ENCODE results near the gene MACROD2. TPM values are rescaled to one million over a fixed set of nuclear protein-coding genes. Genes with fewer than 3 reads are reported as not detected.

The MACROD2 gene
- total RNA-seq, 1 experiment from 2014 or later, result 3.7 TPM

DNA sequence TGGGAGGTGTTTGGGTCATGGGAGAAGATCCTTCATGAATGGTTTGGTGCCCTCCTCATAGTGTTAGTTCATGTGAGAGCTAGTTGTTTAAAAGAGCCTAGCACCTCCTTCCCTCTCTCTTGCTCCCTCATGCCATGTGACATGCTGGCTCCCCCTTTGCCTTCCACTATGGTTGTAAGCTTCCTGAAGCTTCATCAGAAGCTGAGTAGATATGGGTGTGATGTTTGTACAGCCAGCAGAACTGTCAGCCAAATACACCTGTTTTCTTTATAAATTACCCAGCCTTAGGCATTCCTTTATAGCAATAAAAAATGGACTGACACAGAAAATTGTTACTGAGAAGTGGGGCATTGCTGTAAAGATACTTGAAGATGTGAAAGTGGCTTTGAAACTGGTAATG, 1073.2 kb downstream of the MACROD2 start:
- TF ChIP-seq, protein P1, sequence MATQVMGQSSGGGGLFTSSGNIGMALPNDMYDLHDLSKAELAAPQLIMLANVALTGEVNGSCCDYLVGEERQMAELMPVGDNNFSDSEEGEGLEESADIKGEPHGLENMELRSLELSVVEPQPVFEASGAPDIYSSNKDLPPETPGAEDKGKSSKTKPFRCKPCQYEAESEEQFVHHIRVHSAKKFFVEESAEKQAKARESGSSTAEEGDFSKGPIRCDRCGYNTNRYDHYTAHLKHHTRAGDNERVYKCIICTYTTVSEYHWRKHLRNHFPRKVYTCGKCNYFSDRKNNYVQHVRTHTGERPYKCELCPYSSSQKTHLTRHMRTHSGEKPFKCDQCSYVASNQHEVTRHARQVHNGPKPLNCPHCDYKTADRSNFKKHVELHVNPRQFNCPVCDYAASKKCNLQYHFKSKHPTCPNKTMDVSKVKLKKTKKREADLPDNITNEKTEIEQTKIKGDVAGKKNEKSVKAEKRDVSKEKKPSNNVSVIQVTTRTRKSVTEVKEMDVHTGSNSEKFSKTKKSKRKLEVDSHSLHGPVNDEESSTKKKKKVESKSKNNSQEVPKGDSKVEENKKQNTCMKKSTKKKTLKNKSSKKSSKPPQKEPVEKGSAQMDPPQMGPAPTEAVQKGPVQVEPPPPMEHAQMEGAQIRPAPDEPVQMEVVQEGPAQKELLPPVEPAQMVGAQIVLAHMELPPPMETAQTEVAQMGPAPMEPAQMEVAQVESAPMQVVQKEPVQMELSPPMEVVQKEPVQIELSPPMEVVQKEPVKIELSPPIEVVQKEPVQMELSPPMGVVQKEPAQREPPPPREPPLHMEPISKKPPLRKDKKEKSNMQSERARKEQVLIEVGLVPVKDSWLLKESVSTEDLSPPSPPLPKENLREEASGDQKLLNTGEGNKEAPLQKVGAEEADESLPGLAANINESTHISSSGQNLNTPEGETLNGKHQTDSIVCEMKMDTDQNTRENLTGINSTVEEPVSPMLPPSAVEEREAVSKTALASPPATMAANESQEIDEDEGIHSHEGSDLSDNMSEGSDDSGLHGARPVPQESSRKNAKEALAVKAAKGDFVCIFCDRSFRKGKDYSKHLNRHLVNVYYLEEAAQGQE (IDR thresholded peaks at IDR 0.05; ENCODE audit: low read depth), result no peak
- TF ChIP-seq JUND (IDR thresholded peaks at IDR 0.05), result no peak
- TF ChIP-seq ELF1 (IDR thresholded peaks at IDR 0.05; ENCODE audit: borderline replicate concordance, low read depth), result no peak
- no peak for TF ChIP-seq EZH2 (IDR thresholded peaks at IDR 0.05)
- TF ChIP-seq ZFX (IDR thresholded peaks at IDR 0.05), result no peak
- no peak for TF ChIP-seq POLR2AphosphoS5 (IDR thresholded peaks at IDR 0.05; ENCODE audit: low read depth, low read length)
- no peak for TF ChIP-seq POLR2A (IDR thresholded peaks at IDR 0.05; ENCODE audit: borderline replicate concordance, extremely low read depth, insufficient read depth, insufficient read length)
- TF ChIP-seq SIN3A (IDR thresholded peaks at IDR 0.05; ENCODE audit: low read depth), result no peak
- TF ChIP-seq ZNF274 (IDR thresholded peaks at IDR 0.05; ENCODE audit: low read depth, low read length), result no peak
- no peak overlapping the region for H3K4me3 ChIP-seq (replicated peaks in 1 of 2; ENCODE audit: low read depth in 1 of 2, low read length in 2 of 2)
- ChIA-PET CTCF (no interaction called here), RAD21 (ENCODE audit: low non-redundant PET in 1 of 2, low total read pairs in 2 of 2, uncharacterized antibody in 2 of 2, unreplicated experiment in 2 of 2) (no interaction called here), POLR2A (no interaction called here)
- H3K27ac ChIP-seq (ENCODE audit: low read depth, low read length), result no peak overlapping the region
- H2AFZ ChIP-seq (ENCODE audit: low read depth, low read length, poor library complexity, severe bottlenecking), result no peak overlapping the region
- H3K4me1 ChIP-seq (ENCODE audit: control insufficient read depth in 1 of 2, insufficient read depth in 2 of 2, low read length in 2 of 2), result no peaks in the 10 kb centered on the region
- no peaks in the 10 kb centered on the region for H3K27me3 ChIP-seq (ENCODE audit: insufficient read depth, low read length)
- no peak overlapping the region for H3K4me2 ChIP-seq (ENCODE audit: low read length)
- no peaks in the 10 kb centered on the region for H3K9me3 ChIP-seq (ENCODE audit: control insufficient read depth in 1 of 2, insufficient read depth in 1 of 2, low read depth in 1 of 2, low read length in 2 of 2)
- intact Hi-C loops (cut with micrococcal nuclease), result no loop called here
- DNase-seq (ENCODE audit: low read depth, low spot score), result no peak
- H3K9me2 ChIP-seq (ENCODE audit: insufficient read depth), result no peaks in the 10 kb centered on the region
- H4K20me1 ChIP-seq (ENCODE audit: insufficient read depth), result no peaks in the 10 kb centered on the region
- H3K9ac ChIP-seq (ENCODE audit: low read length), result no peak overlapping the region
- H3K79me2 ChIP-seq (ENCODE audit: insufficient read depth, low read length), result no peaks in the 10 kb centered on the region
- no peak for ATAC-seq
- H3K36me3 ChIP-seq (ENCODE audit: control insufficient read depth in 1 of 2, insufficient read depth in 2 of 2, low read length in 2 of 2), result no peaks in the 10 kb centered on the region
- no TSS peak for BruUV-seq (replicated peaks)

Data from HCT116 (cell line).